HFF-Myc (cell line): Measurements from ENCODE around the gene CFAP92.

Experiments
- DNase-seq: peaks from one replicate; pipeline ENCODE4 v3.0.0-alpha.2; 2011; ENCODE audit warnings: low read depth; ENCODE audit errors: extremely low read depth
- H3K4me3 ChIP-seq: replicated peaks from 2 replicates; pipeline ENCODE4 v1.5.1; 2011; ENCODE audit warnings: low read depth, mild to moderate bottlenecking, control low read depth, low read length
- CTCF ChIP-seq: IDR thresholded peaks from 2 replicates; pipeline ENCODE4 v1.5.1; 2012; ENCODE audit warnings: mild to moderate bottlenecking, low read depth, low read length, control low read depth; ENCODE audit errors: missing control alignments

CFAP92 gene

GRCh38 chr3:128917291-128917690, 76.6 kb downstream of the CFAP92 start:
- no peak for DNase-seq
- no peak for TF ChIP-seq CTCF
- no peak overlapping the region for H3K4me3 ChIP-seq

GRCh38 chr3:128914966-128915645, 78.8 kb downstream of the CFAP92 start:
- H3K4me3 ChIP-seq = no peak overlapping the region
- DNase-seq = no peak
- no peak for TF ChIP-seq CTCF

- H3K4me3 ChIP-seq = no peak overlapping the region
- DNase-seq = no peak
- no peak for TF ChIP-seq CTCF
Observed at GRCh38 chr3:128911911-128912310, 82.0 kb downstream of the CFAP92 start.

- TF ChIP-seq CTCF = no peak
- no peak overlapping the region for H3K4me3 ChIP-seq
- no peak for DNase-seq
Observed at GRCh38 chr3:128910006-128910405, 83.9 kb downstream of the CFAP92 start.

- TF ChIP-seq CTCF = no peak
- DNase-seq = no peak
- H3K4me3 ChIP-seq = no peak overlapping the region
Observed at GRCh38 chr3:128908951-128909350, 84.9 kb downstream of the CFAP92 start.

GRCh38 chr3:128907706-128908445, 86.0 kb downstream of the CFAP92 start:
- DNase-seq = no peak
- no peak for TF ChIP-seq CTCF
- no peak overlapping the region for H3K4me3 ChIP-seq
